Loucy (cell line): ENCODE data around the gene TFDP3.

Experiments
- H2AFZ ChIP-seq: fragments of 200-600 bp; sonication (generic); 2 replicates; pipeline ENCODE4 v1.6.0; 2016; ENCODE audit warnings: antibody characterized with exemption, mild to moderate bottlenecking, low read length, moderate library complexity
- H3F3A ChIP-seq: fragments of 200-600 bp; 2 replicates; pipeline ENCODE4 v1.6.0; 2016; ENCODE audit warnings: antibody characterized with exemption, low read depth, mild to moderate bottlenecking
- H3K27me3 ChIP-seq: fragments of 200-600 bp; sonication (generic); 2 replicates; pipeline ENCODE4 v1.6.1; 2014; ENCODE audit warnings: low read length, mild to moderate bottlenecking; ENCODE audit not compliant: insufficient read depth, poor library complexity, severe bottlenecking
- H3K36me3 ChIP-seq: fragments of 200-600 bp; sonication (generic); 2 replicates; pipeline ENCODE4 v1.6.1; 2016; ENCODE audit warnings: low read length; ENCODE audit not compliant: insufficient read depth
- H3K4me1 ChIP-seq: fragments of 200-600 bp; sonication (generic); 2 replicates; pipeline ENCODE4 v1.5.1; 2014; ENCODE audit warnings: low read length, mild to moderate bottlenecking; ENCODE audit not compliant: insufficient read depth, poor library complexity, severe bottlenecking
- H3K4me2 ChIP-seq: fragments of 200-600 bp; sonication (generic); 2 replicates; pipeline ENCODE4 v1.6.0; 2014; ENCODE audit warnings: antibody characterized with exemption, low read length, low read depth, mild to moderate bottlenecking; ENCODE audit not compliant: poor library complexity, severe bottlenecking
- H3K4me3 ChIP-seq: fragments of 200-600 bp; sonication (generic); 2 replicates; pipeline ENCODE4 v1.5.1; 2014; ENCODE audit warnings: low read length, mild to moderate bottlenecking, mixed read lengths; ENCODE audit not compliant: poor library complexity, severe bottlenecking
- H3K79me2 ChIP-seq: fragments of 200-600 bp; sonication (generic); 2 replicates; pipeline ENCODE4 v1.6.1; 2014; ENCODE audit warnings: low read length; ENCODE audit not compliant: insufficient read depth
- H3K9ac ChIP-seq: fragments of 200-600 bp; sonication (generic); 2 replicates; pipeline ENCODE4 v1.6.0; 2014; ENCODE audit warnings: mild to moderate bottlenecking, low read depth, low read length, moderate library complexity; ENCODE audit not compliant: poor library complexity, severe bottlenecking
- H3K9me2 ChIP-seq: fragments of 200-600 bp; sonication (generic); replicated peaks from 2 replicates; pipeline ENCODE4 v1.6.1; 2016; ENCODE audit warnings: low read depth, low read length, mixed read lengths
- H3K9me3 ChIP-seq: fragments of 200-600 bp; sonication (generic); 2 replicates; pipeline ENCODE4 v1.6.1; 2014; ENCODE audit warnings: mild to moderate bottlenecking, antibody characterized with exemption, low read length, low read depth; ENCODE audit not compliant: insufficient read depth
- H4K20me1 ChIP-seq: fragments of 200-600 bp; sonication (generic); 2 replicates; pipeline ENCODE4 v1.6.0; 2014; ENCODE audit warnings: antibody characterized with exemption, low read length, mild to moderate bottlenecking; ENCODE audit not compliant: insufficient read depth, poor library complexity, severe bottlenecking
- EZH2phosphoT487 ChIP-seq: fragments of 200-600 bp; IDR thresholded peaks from 2 replicates; pipeline ENCODE4 v1.6.1; 2018; ENCODE audit warnings: antibody characterized with exemption, mild to moderate bottlenecking, moderate library complexity, borderline replicate concordance
- TF ChIP-seq, protein P1 (sequence below): fragments of 200-600 bp; sonication (generic); conservative IDR thresholded peaks from 2 replicates; pipeline ENCODE4 v1.5.1; 2014; ENCODE audit warnings: mild to moderate bottlenecking, antibody characterized with exemption, low read length

Gene TFDP3

DNA sequence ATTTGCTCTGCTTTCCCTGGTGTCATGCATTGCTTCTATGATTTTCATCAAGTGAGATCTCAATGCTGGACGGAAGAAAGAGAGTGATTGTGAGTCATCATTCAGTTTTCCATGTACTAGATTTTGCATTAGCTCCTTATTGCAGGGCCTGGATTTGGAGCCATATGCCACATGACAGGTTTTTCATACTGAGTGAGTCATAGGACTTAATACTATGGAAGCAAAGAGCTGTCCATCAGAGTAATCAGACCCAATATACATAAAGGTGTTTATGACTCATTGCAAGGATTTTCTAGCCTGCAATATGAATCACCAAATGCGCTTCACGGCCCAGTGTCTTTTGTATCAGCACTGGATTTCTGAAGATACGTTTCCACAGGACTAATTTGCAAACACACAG is 11.2 kb upstream of the TFDP3 start:
- Histone ChIP-seq H3K9me3 (no peaks in the 10 kb centered on the region), H3F3A (no peaks in the 10 kb centered on the region), H3K79me2 (no peaks in the 10 kb centered on the region), H3K36me3 (no peaks in the 10 kb centered on the region), H3K4me1 (no peaks in the 10 kb centered on the region), H3K4me2 (no peak overlapping the region), H2AFZ (no peak overlapping the region), H3K27me3 (no peaks in the 10 kb centered on the region), H3K4me3 (no peak overlapping the region), H3K9ac (no peak overlapping the region), H3K9me2 (no peaks in the 10 kb centered on the region), H4K20me1 (no peaks in the 10 kb centered on the region)
- TF ChIP-seq EZH2phosphoT487: no peak
- TF ChIP-seq, protein P1, sequence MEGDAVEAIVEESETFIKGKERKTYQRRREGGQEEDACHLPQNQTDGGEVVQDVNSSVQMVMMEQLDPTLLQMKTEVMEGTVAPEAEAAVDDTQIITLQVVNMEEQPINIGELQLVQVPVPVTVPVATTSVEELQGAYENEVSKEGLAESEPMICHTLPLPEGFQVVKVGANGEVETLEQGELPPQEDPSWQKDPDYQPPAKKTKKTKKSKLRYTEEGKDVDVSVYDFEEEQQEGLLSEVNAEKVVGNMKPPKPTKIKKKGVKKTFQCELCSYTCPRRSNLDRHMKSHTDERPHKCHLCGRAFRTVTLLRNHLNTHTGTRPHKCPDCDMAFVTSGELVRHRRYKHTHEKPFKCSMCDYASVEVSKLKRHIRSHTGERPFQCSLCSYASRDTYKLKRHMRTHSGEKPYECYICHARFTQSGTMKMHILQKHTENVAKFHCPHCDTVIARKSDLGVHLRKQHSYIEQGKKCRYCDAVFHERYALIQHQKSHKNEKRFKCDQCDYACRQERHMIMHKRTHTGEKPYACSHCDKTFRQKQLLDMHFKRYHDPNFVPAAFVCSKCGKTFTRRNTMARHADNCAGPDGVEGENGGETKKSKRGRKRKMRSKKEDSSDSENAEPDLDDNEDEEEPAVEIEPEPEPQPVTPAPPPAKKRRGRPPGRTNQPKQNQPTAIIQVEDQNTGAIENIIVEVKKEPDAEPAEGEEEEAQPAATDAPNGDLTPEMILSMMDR: no peak

DNA sequence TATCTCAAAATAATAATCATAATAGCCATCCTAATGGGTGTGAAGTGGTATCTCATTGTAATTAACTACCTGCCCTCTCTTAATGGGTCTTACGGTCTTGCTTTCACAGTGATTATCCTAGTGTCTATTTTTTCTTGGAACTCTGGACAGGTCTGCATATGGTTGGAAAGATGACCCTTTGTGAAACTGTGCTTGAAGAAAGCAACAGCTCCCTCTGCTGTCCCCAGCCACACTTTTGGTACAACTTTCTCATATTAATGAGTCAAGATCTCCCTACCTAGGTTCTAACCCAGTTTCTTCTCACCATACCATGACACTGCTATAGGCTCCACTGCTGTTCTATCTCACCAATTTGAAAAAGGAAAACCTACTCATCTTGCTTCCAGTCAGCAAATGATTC is 2.4 kb downstream of the TFDP3 start:
- Histone ChIP-seq H3K4me3 (no peak overlapping the region), H3K9me2 (no peaks in the 10 kb centered on the region), H3K4me2 (no peak overlapping the region), H3K79me2 (no peaks in the 10 kb centered on the region), H3F3A (no peaks in the 10 kb centered on the region), H2AFZ (no peak overlapping the region), H3K27me3 (no peaks in the 10 kb centered on the region), H3K9me3 (no peaks in the 10 kb centered on the region), H3K9ac (no peak overlapping the region), H4K20me1 (no peaks in the 10 kb centered on the region), H3K4me1 (no peaks in the 10 kb centered on the region), H3K36me3 (no peaks in the 10 kb centered on the region)
- TF ChIP-seq, protein P1: peak; percentile 56
- TF ChIP-seq EZH2phosphoT487: no peak

DNA sequence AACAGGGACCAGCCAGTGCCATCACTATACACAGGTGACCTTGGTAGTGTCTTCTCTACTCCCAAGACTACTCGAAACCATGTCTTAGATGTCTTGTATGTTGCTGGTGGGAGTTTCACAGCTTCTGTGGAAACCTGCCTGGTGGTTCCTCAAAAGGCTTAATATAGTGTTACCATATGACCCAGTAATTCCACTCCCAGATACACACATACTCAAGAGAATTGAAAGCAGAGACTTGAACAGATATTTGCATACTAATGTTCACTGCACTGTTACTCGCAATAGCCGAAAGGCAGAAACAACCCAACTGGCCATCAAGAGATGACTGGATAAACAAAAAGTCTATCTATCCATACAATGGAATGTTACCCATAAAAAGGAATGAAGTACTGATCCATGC is 3.1 kb downstream of the TFDP3 start:
- Histone ChIP-seq H3K4me2 (no peak overlapping the region), H3K4me1 (no peaks in the 10 kb centered on the region)

More for the DNA sequence above, 3.1 kb downstream of the TFDP3 start:
- Histone ChIP-seq H3K4me3 (no peak overlapping the region), H3F3A (no peaks in the 10 kb centered on the region), H3K9me2 (no peaks in the 10 kb centered on the region), H2AFZ (no peak overlapping the region), H3K36me3 (no peaks in the 10 kb centered on the region), H4K20me1 (no peaks in the 10 kb centered on the region), H3K9me3 (no peaks in the 10 kb centered on the region), H3K27me3 (no peaks in the 10 kb centered on the region), H3K9ac (no peak overlapping the region), H3K79me2 (no peaks in the 10 kb centered on the region)
- no peak for TF ChIP-seq EZH2phosphoT487
- TF ChIP-seq, protein P1: no peak
